GM18520 (cell line): Measurements from ENCODE around the gene SERGEF.

Experiments used
- ATAC-seq: cut with Tn5 transposase; IDR thresholded peaks from one replicate; pipeline ENCODE4 v1.9.1; 2021; ENCODE audit not compliant: unreplicated experiment

SERGEF gene

GRCh38 chr11:17792161-17792560, 220.7 kb downstream of the SERGEF start:
- ATAC-seq, result no peak

- ATAC-seq, result no peak
These were observed 221.7 kb downstream of the SERGEF start for GRCh38 chr11:17791144-17791543.

- ATAC-seq, result no peak
These were observed 222.4 kb downstream of the SERGEF start for GRCh38 chr11:17790453-17790852.

- ATAC-seq, result no peak
These were observed 224.8 kb downstream of the SERGEF start for GRCh38 chr11:17788084-17788483.

GRCh38 chr11:17786824-17787525, 225.9 kb downstream of the SERGEF start:
- ATAC-seq, result no peak

GRCh38 chr11:17783878-17784277, 229.0 kb downstream of the SERGEF start:
- ATAC-seq, result no peak

GRCh38 chr11:17782603-17783337, 230.1 kb downstream of the SERGEF start:
- no peak for ATAC-seq

- no peak for ATAC-seq
These were observed 230.7 kb downstream of the SERGEF start for GRCh38 chr11:17782145-17782544.

GRCh38 chr11:17781626-17782025, 231.2 kb downstream of the SERGEF start:
- ATAC-seq, result no peak

GRCh38 chr11:17781221-17781620, 231.6 kb downstream of the SERGEF start:
- no peak for ATAC-seq

- ATAC-seq, result no peak
These were observed 232.2 kb downstream of the SERGEF start for GRCh38 chr11:17780668-17781067.

- no peak for ATAC-seq
These were observed 232.8 kb downstream of the SERGEF start for GRCh38 chr11:17779861-17780594.

GRCh38 chr11:17778956-17779860, 233.6 kb downstream of the SERGEF start:
- ATAC-seq, result no peak

GRCh38 chr11:17778352-17778751, 234.5 kb downstream of the SERGEF start:
- ATAC-seq, result no peak

- ATAC-seq, result no peak
These were observed 235.1 kb downstream of the SERGEF start for GRCh38 chr11:17777738-17778091.

- ATAC-seq, result no peak
These were observed 235.6 kb downstream of the SERGEF start for GRCh38 chr11:17777086-17777737.

GRCh38 chr11:17776212-17776875, 236.5 kb downstream of the SERGEF start:
- ATAC-seq, result no peak

- ATAC-seq, result no peak
These were observed 237.2 kb downstream of the SERGEF start for GRCh38 chr11:17775507-17776211.

- no peak for ATAC-seq
These were observed 237.9 kb downstream of the SERGEF start for GRCh38 chr11:17775035-17775348.
